ENCODE results near the gene VIPR2. TPM values are rescaled to one million over a fixed set of nuclear protein-coding genes. Genes with fewer than 3 reads are reported as not detected.
A peak's percentile ranks its signal among the peaks of the same experiment; 100 is the strongest.

VIPR2 gene
- polyA plus RNA-seq, 1 donor from 2014 or later: 0.51 TPM

DNA sequence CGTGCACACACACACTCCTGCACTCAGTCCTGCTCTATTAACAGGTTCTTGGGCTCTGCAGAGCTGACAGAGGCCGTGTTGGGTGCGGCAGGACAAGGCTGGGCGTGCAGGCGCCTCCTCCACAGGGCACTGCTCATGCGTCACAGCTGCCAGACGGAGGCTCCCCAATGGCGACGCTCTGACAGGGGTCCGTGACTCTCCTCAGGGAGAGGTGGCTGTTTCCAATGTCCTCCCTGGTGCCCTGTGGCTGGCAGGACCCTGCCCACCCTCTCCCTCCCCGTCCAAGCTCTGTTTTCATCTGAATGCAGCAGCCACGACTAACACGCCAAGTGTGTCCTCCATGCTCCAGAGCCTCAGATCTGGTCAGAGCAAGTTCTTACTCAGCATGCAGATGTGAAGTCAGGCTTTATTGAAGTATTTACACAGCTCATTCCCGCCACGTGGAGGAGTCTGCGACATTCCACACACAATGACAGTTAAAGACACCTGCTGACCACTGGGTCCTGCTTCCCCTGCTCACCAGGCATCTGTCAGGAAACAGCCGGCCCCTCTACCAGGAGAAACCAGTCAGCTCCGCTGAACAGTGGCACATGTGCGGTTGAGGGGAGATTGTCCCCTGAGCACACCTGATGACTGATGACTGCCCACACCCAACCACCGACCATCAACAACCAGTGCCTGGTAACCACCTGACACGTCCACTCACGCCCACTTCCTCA is 116.7 kb downstream of the VIPR2 start:
- Histone ChIP-seq H3K27ac (ENCODE audit: low read length) (no peak overlapping the region), H3K27me3 (ENCODE audit: insufficient read depth, low read depth, low read length) (peaks cover 3% of the 10 kb centered on the region)

DNA sequence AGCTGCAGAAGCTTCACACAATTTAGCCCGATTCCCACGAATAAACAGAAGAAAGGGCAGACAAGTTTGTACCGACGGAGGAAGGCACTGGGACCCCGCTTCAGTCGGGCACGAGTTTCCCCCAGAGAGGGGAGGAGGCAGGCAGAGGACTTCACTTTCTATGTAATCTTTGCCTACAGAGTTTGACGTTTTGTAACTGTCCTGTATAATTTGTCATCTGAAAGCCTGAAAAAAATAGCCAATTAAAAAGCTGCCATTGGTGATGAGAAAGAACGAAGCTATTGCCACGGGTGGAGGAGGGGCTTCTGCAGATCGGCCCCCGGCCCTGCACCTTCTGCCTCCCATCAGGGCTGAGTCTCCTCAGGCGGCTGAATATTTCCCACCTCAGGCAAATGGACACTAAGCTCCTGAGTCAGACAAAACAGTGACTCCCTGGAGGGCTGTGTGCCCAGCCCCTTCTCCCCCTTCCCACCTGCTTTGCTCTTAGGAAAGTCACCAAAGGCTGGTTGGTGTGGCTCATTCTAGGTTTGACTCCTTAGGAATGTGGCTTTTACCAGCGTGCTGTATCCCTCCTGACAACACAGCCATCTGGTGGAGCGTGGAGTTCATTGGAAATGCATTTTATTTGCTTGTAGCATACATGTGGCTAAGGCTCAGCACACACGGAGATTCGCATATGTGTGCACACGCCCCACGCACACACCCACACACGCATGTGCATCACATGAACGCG is 117.4 kb downstream of the VIPR2 start:
- Histone ChIP-seq H3K79me2 (replicated peaks; ENCODE audit: insufficient read depth, low read length) (no peaks in the 10 kb centered on the region), H3K4me2 (ENCODE audit: low read length) (no peak overlapping the region), H3F3A (ENCODE audit: insufficient read depth, low read length, poor library complexity, severe bottlenecking) (no peaks in the 10 kb centered on the region), H3K36me3 (ENCODE audit: insufficient read depth, low read length) (no peaks in the 10 kb centered on the region), H3K9me3 (ENCODE audit: low read length) (no peaks in the 10 kb centered on the region), H3K27ac (ENCODE audit: low read length) (no peak overlapping the region), H3K9ac (ENCODE audit: low read length) (no peak overlapping the region), H3K9me2 (ENCODE audit: insufficient read depth, low read length) (no peaks in the 10 kb centered on the region), H3K4me3 (ENCODE audit: low read length) (no peak overlapping the region), H4K20me1 (ENCODE audit: insufficient read depth) (no peaks in the 10 kb centered on the region), H3K27me3 (ENCODE audit: insufficient read depth, low read depth, low read length) (peaks cover 3% of the 10 kb centered on the region), H2AFZ (ENCODE audit: low read depth, low read length) (no peak overlapping the region)
- TF ChIP-seq EZH2 (IDR thresholded peaks at IDR 0.05; ENCODE audit: borderline replicate concordance, insufficient read depth, low read length, poor library complexity, severe bottlenecking): no peak
- TF ChIP-seq RAD21 (conservative IDR thresholded peaks at IDR 0.05): peak; percentile 50
- TF ChIP-seq, protein P1, sequence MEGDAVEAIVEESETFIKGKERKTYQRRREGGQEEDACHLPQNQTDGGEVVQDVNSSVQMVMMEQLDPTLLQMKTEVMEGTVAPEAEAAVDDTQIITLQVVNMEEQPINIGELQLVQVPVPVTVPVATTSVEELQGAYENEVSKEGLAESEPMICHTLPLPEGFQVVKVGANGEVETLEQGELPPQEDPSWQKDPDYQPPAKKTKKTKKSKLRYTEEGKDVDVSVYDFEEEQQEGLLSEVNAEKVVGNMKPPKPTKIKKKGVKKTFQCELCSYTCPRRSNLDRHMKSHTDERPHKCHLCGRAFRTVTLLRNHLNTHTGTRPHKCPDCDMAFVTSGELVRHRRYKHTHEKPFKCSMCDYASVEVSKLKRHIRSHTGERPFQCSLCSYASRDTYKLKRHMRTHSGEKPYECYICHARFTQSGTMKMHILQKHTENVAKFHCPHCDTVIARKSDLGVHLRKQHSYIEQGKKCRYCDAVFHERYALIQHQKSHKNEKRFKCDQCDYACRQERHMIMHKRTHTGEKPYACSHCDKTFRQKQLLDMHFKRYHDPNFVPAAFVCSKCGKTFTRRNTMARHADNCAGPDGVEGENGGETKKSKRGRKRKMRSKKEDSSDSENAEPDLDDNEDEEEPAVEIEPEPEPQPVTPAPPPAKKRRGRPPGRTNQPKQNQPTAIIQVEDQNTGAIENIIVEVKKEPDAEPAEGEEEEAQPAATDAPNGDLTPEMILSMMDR (IDR thresholded peaks at IDR 0.05; ENCODE audit: poor library complexity, severe bottlenecking): peak; percentile 48
- peak; percentile 49 for TF ChIP-seq SMC3 (conservative IDR thresholded peaks at IDR 0.05; ENCODE audit: poor library complexity)

More for the DNA sequence above, 116.7 kb downstream of the VIPR2 start:
- Histone ChIP-seq H3K9ac (ENCODE audit: low read length) (no peak overlapping the region), H3K79me2 (replicated peaks; ENCODE audit: insufficient read depth, low read length) (no peaks in the 10 kb centered on the region), H3K9me2 (ENCODE audit: insufficient read depth, low read length) (no peaks in the 10 kb centered on the region), H3F3A (ENCODE audit: insufficient read depth, low read length, poor library complexity, severe bottlenecking) (no peaks in the 10 kb centered on the region), H3K36me3 (ENCODE audit: insufficient read depth, low read length) (no peaks in the 10 kb centered on the region), H3K4me3 (ENCODE audit: low read length) (no peak overlapping the region), H3K4me2 (ENCODE audit: low read length) (no peak overlapping the region), H4K20me1 (ENCODE audit: insufficient read depth) (no peaks in the 10 kb centered on the region), H2AFZ (ENCODE audit: low read depth, low read length) (no peak overlapping the region), H3K9me3 (ENCODE audit: low read length) (no peaks in the 10 kb centered on the region)
- TF ChIP-seq, protein P1 (IDR thresholded peaks at IDR 0.05; ENCODE audit: poor library complexity, severe bottlenecking): peak; percentile 9
- no peak for TF ChIP-seq SMC3 (conservative IDR thresholded peaks at IDR 0.05; ENCODE audit: poor library complexity)

DNA sequence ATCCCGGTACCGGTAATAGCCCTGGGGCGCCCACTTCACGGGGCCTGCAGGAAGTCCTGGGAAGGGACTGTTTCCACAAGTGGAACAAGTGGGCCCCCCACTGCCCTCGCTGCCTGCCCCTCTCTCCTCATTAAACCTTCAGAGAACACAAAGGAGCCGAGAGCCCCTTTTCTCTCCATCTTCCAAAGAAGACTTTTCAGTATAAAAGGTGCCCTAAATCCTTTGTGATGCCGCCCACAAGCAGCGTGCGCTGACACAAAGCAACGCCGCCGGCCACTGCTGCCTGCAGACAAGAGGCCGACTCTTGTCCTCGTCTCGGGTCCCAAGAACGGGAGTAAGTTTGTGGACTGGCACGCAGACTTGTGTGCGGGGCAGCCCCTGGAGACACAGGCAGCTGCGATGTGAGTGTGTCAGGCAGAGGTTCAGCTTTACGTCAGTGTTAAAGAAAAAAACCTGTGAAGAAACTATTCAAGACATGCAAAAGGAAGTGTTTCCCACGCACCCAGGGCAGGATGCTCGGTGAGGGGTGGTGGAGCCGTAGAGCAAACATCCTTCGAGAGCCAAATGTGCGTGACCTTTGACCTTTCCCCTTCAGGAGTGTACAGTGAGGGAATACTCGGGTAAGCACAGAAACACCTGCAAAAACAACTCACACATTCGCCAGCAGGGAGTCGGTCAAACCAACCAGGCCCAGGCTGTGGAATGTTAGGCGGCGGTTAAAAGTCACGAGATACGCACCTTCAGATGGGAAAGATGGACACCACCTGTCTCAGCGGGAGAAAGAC is 118.2 kb downstream of the VIPR2 start:
- peak; percentile 10 for TF ChIP-seq POLR2AphosphoS5 (IDR thresholded peaks at IDR 0.05)
- TF ChIP-seq EP300 (conservative IDR thresholded peaks at IDR 0.05; ENCODE audit: poor library complexity, severe bottlenecking): no peak
- no peak overlapping the region for H2AFZ ChIP-seq (ENCODE audit: low read depth, low read length)
- H3K4me2 ChIP-seq (ENCODE audit: low read length): no peak overlapping the region
- no peak overlapping the region for H3K4me3 ChIP-seq (ENCODE audit: low read length)
- H3F3A ChIP-seq (ENCODE audit: insufficient read depth, low read length, poor library complexity, severe bottlenecking): no peaks in the 10 kb centered on the region
- H3K79me2 ChIP-seq (replicated peaks; ENCODE audit: insufficient read depth, low read length): no peaks in the 10 kb centered on the region
- no peaks in the 10 kb centered on the region for H3K36me3 ChIP-seq (ENCODE audit: insufficient read depth, low read length)
- no peaks in the 10 kb centered on the region for H4K20me1 ChIP-seq (ENCODE audit: insufficient read depth)
- H3K27me3 ChIP-seq (ENCODE audit: insufficient read depth, low read depth, low read length): peaks cover 3% of the 10 kb centered on the region
- no peak overlapping the region for H3K27ac ChIP-seq (ENCODE audit: low read length)
- no peaks in the 10 kb centered on the region for H3K9me3 ChIP-seq (ENCODE audit: low read length)
- H3K9me2 ChIP-seq (ENCODE audit: insufficient read depth, low read length): no peaks in the 10 kb centered on the region
- H3K9ac ChIP-seq (ENCODE audit: low read length): no peak overlapping the region

Measured in neural cell (in vitro differentiated cells).